ENCODE results near the gene ZFR.

- TF ChIP-seq, protein P1, sequence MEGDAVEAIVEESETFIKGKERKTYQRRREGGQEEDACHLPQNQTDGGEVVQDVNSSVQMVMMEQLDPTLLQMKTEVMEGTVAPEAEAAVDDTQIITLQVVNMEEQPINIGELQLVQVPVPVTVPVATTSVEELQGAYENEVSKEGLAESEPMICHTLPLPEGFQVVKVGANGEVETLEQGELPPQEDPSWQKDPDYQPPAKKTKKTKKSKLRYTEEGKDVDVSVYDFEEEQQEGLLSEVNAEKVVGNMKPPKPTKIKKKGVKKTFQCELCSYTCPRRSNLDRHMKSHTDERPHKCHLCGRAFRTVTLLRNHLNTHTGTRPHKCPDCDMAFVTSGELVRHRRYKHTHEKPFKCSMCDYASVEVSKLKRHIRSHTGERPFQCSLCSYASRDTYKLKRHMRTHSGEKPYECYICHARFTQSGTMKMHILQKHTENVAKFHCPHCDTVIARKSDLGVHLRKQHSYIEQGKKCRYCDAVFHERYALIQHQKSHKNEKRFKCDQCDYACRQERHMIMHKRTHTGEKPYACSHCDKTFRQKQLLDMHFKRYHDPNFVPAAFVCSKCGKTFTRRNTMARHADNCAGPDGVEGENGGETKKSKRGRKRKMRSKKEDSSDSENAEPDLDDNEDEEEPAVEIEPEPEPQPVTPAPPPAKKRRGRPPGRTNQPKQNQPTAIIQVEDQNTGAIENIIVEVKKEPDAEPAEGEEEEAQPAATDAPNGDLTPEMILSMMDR (IDR thresholded peaks at IDR 0.05 in 8 of 11, conservative IDR thresholded peaks at IDR 0.05 in 3 of 11) = no peak
- TF ChIP-seq POLR2A (IDR thresholded peaks at IDR 0.05) (no peak), POLR2AphosphoS5 (IDR thresholded peaks at IDR 0.05) (peak in 1 of 3 donors; percentile 37)
Measured at GRCh38 chr5:32446630-32447029, 2.1 kb upstream of the ZFR start.

Data from spleen (tissue), 7 donors.